Measurements from ENCODE around the gene OR2B2. TPM values are rescaled to one million over a fixed set of nuclear protein-coding genes. Genes with fewer than 3 reads are reported as not detected.

The OR2B2 gene
- total RNA-seq, 6 donors from 2014 or later = not detected

- peaks cover 0 to 3% (median 0%) of the 10 kb centered on the region in 4 donors for H3K27me3 ChIP-seq
- peaks cover 11 to 44% (median 18%) of the 10 kb centered on the region in 4 donors for H3K4me1 ChIP-seq
- H3K36me3 ChIP-seq = no peaks in the 10 kb centered on the region
- ATAC-seq (ENCODE audit: low FRiP score in 2 of 2) (no peak), DNase-seq (no peak)
- H3K9me3 ChIP-seq = no peaks in the 10 kb centered on the region
- WGBS, 2 donors = 44 to 47% methylated on average over 19 of the region's 19 CpGs
- TF ChIP-seq EP300 (IDR thresholded peaks at IDR 0.05) (no peak), POLR2AphosphoS5 (IDR thresholded peaks at IDR 0.05) (no peak), POLR2A (IDR thresholded peaks at IDR 0.05) (no peak), CTCF (IDR thresholded peaks at IDR 0.05) (no peak)
- H3K4me3 ChIP-seq = peak overlapping the region in 3 of 4 donors; percentile 29 to 38 (median 37)
- peak overlapping the region in 3 of 4 donors; percentile 13 to 70 (median 55) for H3K27ac ChIP-seq
These were observed 22.4 kb downstream of the OR2B2 start for GRCh38 chr6:27889628-27890444.

GRCh38 chr6:27889275-27889627 lies 22.9 kb downstream of the OR2B2 start:
- 43 to 55% methylated on average over 3 of the region's 3 CpGs for WGBS, 2 donors
- no peak for DNase-seq

GRCh38 chr6:27888566-27888965 lies 23.6 kb downstream of the OR2B2 start:
- peaks cover 0 to 3% (median 0%) of the 10 kb centered on the region in 4 donors for H3K27me3 ChIP-seq
- no peak overlapping the region for H3K27ac ChIP-seq
- TF ChIP-seq POLR2AphosphoS5 (IDR thresholded peaks at IDR 0.05) = no peak
- no peak for TF ChIP-seq CTCF (IDR thresholded peaks at IDR 0.05)
- no peak for TF ChIP-seq POLR2A (IDR thresholded peaks at IDR 0.05)
- TF ChIP-seq EP300 (IDR thresholded peaks at IDR 0.05) = no peak
- WGBS, 2 donors = 84 to 86% methylated on average over 2 of the region's 2 CpGs
- no peaks in the 10 kb centered on the region for H3K9me3 ChIP-seq
- no peaks in the 10 kb centered on the region for H3K36me3 ChIP-seq
- ATAC-seq (ENCODE audit: low FRiP score in 2 of 2) = no peak
- no peak overlapping the region for H3K4me3 ChIP-seq
- H3K4me1 ChIP-seq = peaks cover 7 to 33% (median 13%) of the 10 kb centered on the region in 4 donors
- no peak for DNase-seq

More at GRCh38 chr6:27889275-27889627, 22.9 kb downstream of the OR2B2 start:
- no peak for TF ChIP-seq EP300 (IDR thresholded peaks at IDR 0.05)
- TF ChIP-seq POLR2A (IDR thresholded peaks at IDR 0.05) = no peak
- TF ChIP-seq CTCF (IDR thresholded peaks at IDR 0.05) = no peak
- no peak for TF ChIP-seq POLR2AphosphoS5 (IDR thresholded peaks at IDR 0.05)
- no peak overlapping the region for H3K27ac ChIP-seq
- no peaks in the 10 kb centered on the region for H3K36me3 ChIP-seq
- peaks cover 11 to 39% (median 16%) of the 10 kb centered on the region in 4 donors for H3K4me1 ChIP-seq
- H3K27me3 ChIP-seq = peaks cover 0 to 3% (median 0%) of the 10 kb centered on the region in 4 donors
- no peak overlapping the region for H3K4me3 ChIP-seq
- H3K9me3 ChIP-seq = no peaks in the 10 kb centered on the region
- ATAC-seq (ENCODE audit: low FRiP score in 2 of 2) = no peak

GRCh38 chr6:27886073-27886472 lies 26.1 kb downstream of the OR2B2 start:
- Histone ChIP-seq H3K9me3 (no peaks in the 10 kb centered on the region), H3K36me3 (no peaks in the 10 kb centered on the region), H3K4me1 (peaks cover 0 to 13% (median 3%) of the 10 kb centered on the region in 4 donors), H3K4me3 (no peak overlapping the region), H3K27me3 (peaks cover 0 to 3% (median 0%) of the 10 kb centered on the region in 4 donors), H3K27ac (no peak overlapping the region)
- no peak for ATAC-seq (ENCODE audit: low FRiP score in 2 of 2)
- 87 to 88% methylated on average over 3 of the region's 3 CpGs for WGBS, 2 donors
- DNase-seq = no peak
- no peak for TF ChIP-seq POLR2A (IDR thresholded peaks at IDR 0.05)
- no peak for TF ChIP-seq POLR2AphosphoS5 (IDR thresholded peaks at IDR 0.05)
- no peak for TF ChIP-seq EP300 (IDR thresholded peaks at IDR 0.05)
- no peak for TF ChIP-seq CTCF (IDR thresholded peaks at IDR 0.05)

Data from upper lobe of left lung (tissue), 6 donors.